Panc1 (cell line): ENCODE results near the gene PKP1. TPM values are rescaled to one million over a fixed set of nuclear protein-coding genes. Genes with fewer than 3 reads are reported as not detected.

Experiments used
- ATAC-seq: fragments of 200-7000 bp; cut with Tn5 transposase; 2 replicates; pipeline ENCODE4 v1.9.1; 2020; ENCODE audit warnings: mild to moderate bottlenecking, moderate library complexity
- BruUV-seq: library from RNA; stranded (reverse); fragments of 400-500 nt; replicated peaks from 2 replicates; lab custom pipeline; 2021; lab: Mats Ljungman, UMichigan
- CTCF ChIA-PET: fragments of 300-600 bp; sonication (Branson Sonifier 250); formaldehyde crosslinking; loops from one replicate; lab custom pipeline; 2022; ENCODE audit warnings: antibody characterized with exemption; lab: Charles Lee
- POLR2A ChIA-PET: fragments of 300-600 bp; sonication (Branson Sonifier 250); formaldehyde crosslinking; loops from one replicate; lab custom pipeline; 2022; ENCODE audit warnings: antibody characterized with exemption; lab: Charles Lee
- DNase-seq: peaks from one replicate; pipeline ENCODE4 v3.0.0-alpha.2; 2010; ENCODE audit warnings: low read depth, low spot score
- H3K27ac ChIP-seq: 2 replicates; pipeline ENCODE4 v1.5.1; 2011; ENCODE audit warnings: mild to moderate bottlenecking, low read length, inconsistent platforms
- H3K27me3 ChIP-seq: fragments of 200-500 bp; sonication (Bioruptor generic); 2 replicates; pipeline ENCODE4 v1.6.0; 2014; ENCODE audit warnings: low read length, inconsistent platforms; ENCODE audit not compliant: control insufficient read depth, insufficient read depth
- H3K36me3 ChIP-seq: fragments of 200-500 bp; sonication (Bioruptor generic); 2 replicates; pipeline ENCODE4 v1.5.1; 2014; ENCODE audit warnings: inconsistent platforms, mild to moderate bottlenecking, low read length, moderate library complexity; ENCODE audit not compliant: control insufficient read depth, insufficient read depth
- H3K4me1 ChIP-seq: 2 replicates; pipeline ENCODE4 v1.5.1; 2011; ENCODE audit warnings: inconsistent platforms, mild to moderate bottlenecking, low read length, moderate library complexity; ENCODE audit not compliant: control insufficient read depth, insufficient read depth
- H3K4me3 ChIP-seq, 2 experiments: 2 replicates each; pipeline ENCODE4 v1.5.1; 2011 to 2012; ENCODE audit warnings: low read depth in 2 of 2, low read length in 2 of 2, mild to moderate bottlenecking in 2 of 2, inconsistent platforms in 1 of 2, moderate library complexity in 1 of 2
- H3K9me3 ChIP-seq: fragments of 200-500 bp; sonication (Bioruptor generic); 2 replicates; pipeline ENCODE4 v1.5.1; 2014; ENCODE audit warnings: low read depth, mild to moderate bottlenecking, inconsistent platforms, low read length, moderate library complexity; ENCODE audit not compliant: control insufficient read depth, insufficient read depth
- POLR2AphosphoS5 ChIP-seq: IDR thresholded peaks from 2 replicates; pipeline ENCODE4 v1.6.1; 2012; ENCODE audit warnings: mild to moderate bottlenecking, low read depth, low read length, moderate library complexity
- SIN3A ChIP-seq: IDR thresholded peaks from 2 replicates; pipeline ENCODE4 v1.6.1; 2012; ENCODE audit warnings: low read depth, mild to moderate bottlenecking, low read length, moderate library complexity, borderline replicate concordance; ENCODE audit not compliant: insufficient read depth
- TCF7L2 ChIP-seq: IDR thresholded peaks from 2 replicates; pipeline ENCODE4 v1.6.1; 2011; ENCODE audit warnings: mild to moderate bottlenecking, low read depth, low read length, inconsistent platforms
- in situ Hi-C: cut with HindIII; loops from 2 replicates; pipeline ENCODE4 v1.10.0; 2016; ENCODE audit warnings: low sequenced_read_pairs, low pct_unique_long_range_greater_than_20kb
- intact Hi-C: fragments of 100-400 bp; cut with micrococcal nuclease; formaldehyde crosslinking; loops from one replicate; pipeline ENCODE4 v1.10.0; 2022; ENCODE audit not compliant: unreplicated experiment
- total RNA-seq: library from RNA; stranded (reverse); gene quantifications from one replicate; pipeline ENCODE4 v1.2.1, GENCODE V29; 2021; ENCODE audit not compliant: unreplicated experiment
- TF ChIP-seq, protein P1 (sequence below), 2 experiments: IDR thresholded peaks; 2 replicates each; pipeline ENCODE4 v1.6.1; 2011 to 2012; ENCODE audit warnings: low read depth in 2 of 2, control low read depth in 1 of 2, low read length in 1 of 2, mild to moderate bottlenecking in 1 of 2, moderate library complexity in 1 of 2; ENCODE audit not compliant: insufficient read depth in 1 of 2
- TF ChIP-seq, protein P2 (sequence below): fragments of 450-650 bp; IDR thresholded peaks from 2 replicates; pipeline ENCODE4 v1.5.1; 2017; ENCODE audit warnings: mild to moderate bottlenecking

Gene PKP1
- total RNA-seq, 1 experiment from 2014 or later: 0.44 TPM

DNA sequence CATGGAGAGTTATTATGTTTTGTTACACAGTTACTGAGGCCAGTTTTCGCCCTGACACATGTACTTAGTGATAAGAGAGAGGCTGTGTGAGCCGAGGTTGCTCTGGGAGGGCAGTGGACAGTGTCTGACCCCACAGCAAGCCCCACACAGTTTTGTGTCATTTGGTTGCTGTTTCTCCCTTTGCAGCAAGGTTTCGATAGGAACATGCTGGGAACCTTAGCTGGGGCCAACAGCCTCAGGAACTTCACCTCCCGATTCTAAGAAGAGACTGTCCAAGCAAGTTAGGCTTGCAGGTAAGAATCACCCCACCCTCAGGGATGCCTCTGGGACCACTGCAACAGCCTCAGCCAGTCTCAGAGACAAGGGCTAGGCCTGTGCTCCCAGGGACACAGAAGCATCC is 45.3 kb downstream of the PKP1 start:
- CTCF ChIA-PET: no interaction called here
- BruUV-seq: no TSS peak

DNA sequence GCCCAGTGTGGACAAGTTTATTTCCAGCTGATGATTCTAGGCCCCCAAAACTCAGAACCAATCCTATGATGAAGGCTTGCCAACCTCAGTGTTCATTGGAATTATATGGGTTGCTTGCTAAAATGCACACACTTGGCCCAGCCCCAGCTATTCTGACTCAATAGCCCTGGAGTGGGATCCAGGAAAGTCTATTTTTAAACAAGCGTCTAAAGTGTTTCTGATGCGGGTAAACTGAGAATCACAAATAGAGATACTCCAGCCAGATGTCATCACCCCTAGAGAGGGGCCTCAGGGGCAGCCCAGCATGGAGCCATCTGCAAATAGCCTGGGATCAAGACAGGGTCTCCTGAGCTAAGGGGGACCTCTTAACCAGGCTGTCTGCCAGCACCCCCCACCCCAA is 46.0 kb downstream of the PKP1 start:
- Histone ChIP-seq H3K36me3 (no peaks in the 10 kb centered on the region), H3K27ac (no peak overlapping the region), H3K4me1 (no peaks in the 10 kb centered on the region), H3K9me3 (no peaks in the 10 kb centered on the region), H3K27me3 (no peaks in the 10 kb centered on the region), H3K4me3 (no peak overlapping the region)
- no peak for ATAC-seq
- BruUV-seq: no TSS peak
- POLR2A ChIA-PET: no interaction called here
- DNase-seq: no peak
- TF ChIP-seq POLR2AphosphoS5 (no peak), SIN3A (no peak), TCF7L2 (no peak)
- TF ChIP-seq, protein P1, sequence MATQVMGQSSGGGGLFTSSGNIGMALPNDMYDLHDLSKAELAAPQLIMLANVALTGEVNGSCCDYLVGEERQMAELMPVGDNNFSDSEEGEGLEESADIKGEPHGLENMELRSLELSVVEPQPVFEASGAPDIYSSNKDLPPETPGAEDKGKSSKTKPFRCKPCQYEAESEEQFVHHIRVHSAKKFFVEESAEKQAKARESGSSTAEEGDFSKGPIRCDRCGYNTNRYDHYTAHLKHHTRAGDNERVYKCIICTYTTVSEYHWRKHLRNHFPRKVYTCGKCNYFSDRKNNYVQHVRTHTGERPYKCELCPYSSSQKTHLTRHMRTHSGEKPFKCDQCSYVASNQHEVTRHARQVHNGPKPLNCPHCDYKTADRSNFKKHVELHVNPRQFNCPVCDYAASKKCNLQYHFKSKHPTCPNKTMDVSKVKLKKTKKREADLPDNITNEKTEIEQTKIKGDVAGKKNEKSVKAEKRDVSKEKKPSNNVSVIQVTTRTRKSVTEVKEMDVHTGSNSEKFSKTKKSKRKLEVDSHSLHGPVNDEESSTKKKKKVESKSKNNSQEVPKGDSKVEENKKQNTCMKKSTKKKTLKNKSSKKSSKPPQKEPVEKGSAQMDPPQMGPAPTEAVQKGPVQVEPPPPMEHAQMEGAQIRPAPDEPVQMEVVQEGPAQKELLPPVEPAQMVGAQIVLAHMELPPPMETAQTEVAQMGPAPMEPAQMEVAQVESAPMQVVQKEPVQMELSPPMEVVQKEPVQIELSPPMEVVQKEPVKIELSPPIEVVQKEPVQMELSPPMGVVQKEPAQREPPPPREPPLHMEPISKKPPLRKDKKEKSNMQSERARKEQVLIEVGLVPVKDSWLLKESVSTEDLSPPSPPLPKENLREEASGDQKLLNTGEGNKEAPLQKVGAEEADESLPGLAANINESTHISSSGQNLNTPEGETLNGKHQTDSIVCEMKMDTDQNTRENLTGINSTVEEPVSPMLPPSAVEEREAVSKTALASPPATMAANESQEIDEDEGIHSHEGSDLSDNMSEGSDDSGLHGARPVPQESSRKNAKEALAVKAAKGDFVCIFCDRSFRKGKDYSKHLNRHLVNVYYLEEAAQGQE (IDR thresholded peaks at IDR 0.05; ENCODE audit: insufficient read depth in 1 of 2, low read depth in 2 of 2, low read length in 1 of 2): no peak
- TF ChIP-seq, protein P2, sequence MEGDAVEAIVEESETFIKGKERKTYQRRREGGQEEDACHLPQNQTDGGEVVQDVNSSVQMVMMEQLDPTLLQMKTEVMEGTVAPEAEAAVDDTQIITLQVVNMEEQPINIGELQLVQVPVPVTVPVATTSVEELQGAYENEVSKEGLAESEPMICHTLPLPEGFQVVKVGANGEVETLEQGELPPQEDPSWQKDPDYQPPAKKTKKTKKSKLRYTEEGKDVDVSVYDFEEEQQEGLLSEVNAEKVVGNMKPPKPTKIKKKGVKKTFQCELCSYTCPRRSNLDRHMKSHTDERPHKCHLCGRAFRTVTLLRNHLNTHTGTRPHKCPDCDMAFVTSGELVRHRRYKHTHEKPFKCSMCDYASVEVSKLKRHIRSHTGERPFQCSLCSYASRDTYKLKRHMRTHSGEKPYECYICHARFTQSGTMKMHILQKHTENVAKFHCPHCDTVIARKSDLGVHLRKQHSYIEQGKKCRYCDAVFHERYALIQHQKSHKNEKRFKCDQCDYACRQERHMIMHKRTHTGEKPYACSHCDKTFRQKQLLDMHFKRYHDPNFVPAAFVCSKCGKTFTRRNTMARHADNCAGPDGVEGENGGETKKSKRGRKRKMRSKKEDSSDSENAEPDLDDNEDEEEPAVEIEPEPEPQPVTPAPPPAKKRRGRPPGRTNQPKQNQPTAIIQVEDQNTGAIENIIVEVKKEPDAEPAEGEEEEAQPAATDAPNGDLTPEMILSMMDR: no peak
- intact Hi-C loops (no loop called here), in situ Hi-C loops (no loop called here)
- CTCF ChIA-PET: no interaction called here

More for the DNA sequence above, 45.3 kb downstream of the PKP1 start:
- ATAC-seq: no peak
- intact Hi-C loops: no loop called here
- TF ChIP-seq POLR2AphosphoS5: no peak
- no peak for TF ChIP-seq TCF7L2
- TF ChIP-seq, protein P2: no peak
- TF ChIP-seq, protein P1 (IDR thresholded peaks at IDR 0.05; ENCODE audit: insufficient read depth in 1 of 2, low read depth in 2 of 2, low read length in 1 of 2): no peak
- TF ChIP-seq SIN3A: no peak
- Histone ChIP-seq H3K27ac (no peak overlapping the region), H3K9me3 (no peaks in the 10 kb centered on the region), H3K36me3 (no peaks in the 10 kb centered on the region), H3K4me3 (no peak overlapping the region), H3K4me1 (no peaks in the 10 kb centered on the region), H3K27me3 (0 out of 2 replicates have a peak, but pooled peaks cover under 1% of the 10 kb centered on the region)
- DNase-seq: no peak
- POLR2A ChIA-PET: no interaction called here
- in situ Hi-C loops: no loop called here
